Vagina (tissue), 2 donors: ENCODE data around the gene PORCN. TPM values are rescaled to one million over a fixed set of nuclear protein-coding genes. Genes with fewer than 3 reads are reported as not detected.

Experiments
- DNase-seq, 2 donors: peaks; one replicate each; pipeline ENCODE4 v3.0.0-alpha.2; 2017; ENCODE audit errors: extremely low spot score in 2 of 2
- H3K27ac ChIP-seq: fragments of 200-600 bp; sonication (generic); one replicate; pipeline ENCODE4 v1.5.1; 2019
- H3K27me3 ChIP-seq: fragments of 200-600 bp; sonication (generic); one replicate; pipeline ENCODE4 v1.5.1; 2019
- H3K36me3 ChIP-seq, 2 donors: fragments of 200-600 bp; sonication (generic); one replicate each; pipeline ENCODE4 v1.5.1; 2017 to 2019
- H3K4me1 ChIP-seq: fragments of 200-600 bp; sonication (generic); one replicate; pipeline ENCODE4 v1.5.1; 2019
- H3K4me3 ChIP-seq, 2 donors: fragments of 200-600 bp; sonication (generic); 1 replicate in 1 of 2; 2 replicates in 1 of 2; pipeline ENCODE4 v1.5.1; 2016 to 2019
- H3K9me3 ChIP-seq: fragments of 200-600 bp; sonication (generic); one replicate; pipeline ENCODE4 v1.5.1; 2019
- CTCF ChIP-seq, 3 experiments: fragments of 450-650 bp in 2 of 3; fragments of 200-600 bp in 1 of 3; sonication (generic) in 1 of 3; IDR thresholded peaks; one replicate each; pipeline ENCODE4 v1.5.1; 2017 to 2019; ENCODE audit warnings: antibody characterized with exemption in 3 of 3, mild to moderate bottlenecking in 2 of 3, moderate library complexity in 2 of 3
- POLR2A ChIP-seq, 2 donors: fragments of 450-650 bp; IDR thresholded peaks; one replicate each; pipeline ENCODE4 v1.6.1; 2017; ENCODE audit warnings: antibody characterized with exemption in 2 of 2, mild to moderate bottlenecking in 2 of 2, moderate library complexity in 2 of 2
- POLR2AphosphoS5 ChIP-seq, 2 donors: sonication (generic); formaldehyde crosslinking; IDR thresholded peaks; one replicate each; pipeline ENCODE4 v1.9.0; 2017; ENCODE audit warnings: antibody characterized with exemption in 2 of 2, mild to moderate bottlenecking in 2 of 2, low read depth in 1 of 2; ENCODE audit not compliant: insufficient read depth in 1 of 2
- intact Hi-C: fragments of 100-400 bp; cut with DNase I; formaldehyde crosslinking; loops from one replicate; pipeline ENCODE4 v1.15.1; 2023
- total RNA-seq: library from RNA; depleted of rRNA; stranded (reverse); fragments of >200 nt; gene quantifications from one replicate; pipeline ENCODE4 v1.2.3, GENCODE V29; 2016

PORCN gene
- total RNA-seq, 1 donor from 2014 or later = 15.7 TPM

DNA sequence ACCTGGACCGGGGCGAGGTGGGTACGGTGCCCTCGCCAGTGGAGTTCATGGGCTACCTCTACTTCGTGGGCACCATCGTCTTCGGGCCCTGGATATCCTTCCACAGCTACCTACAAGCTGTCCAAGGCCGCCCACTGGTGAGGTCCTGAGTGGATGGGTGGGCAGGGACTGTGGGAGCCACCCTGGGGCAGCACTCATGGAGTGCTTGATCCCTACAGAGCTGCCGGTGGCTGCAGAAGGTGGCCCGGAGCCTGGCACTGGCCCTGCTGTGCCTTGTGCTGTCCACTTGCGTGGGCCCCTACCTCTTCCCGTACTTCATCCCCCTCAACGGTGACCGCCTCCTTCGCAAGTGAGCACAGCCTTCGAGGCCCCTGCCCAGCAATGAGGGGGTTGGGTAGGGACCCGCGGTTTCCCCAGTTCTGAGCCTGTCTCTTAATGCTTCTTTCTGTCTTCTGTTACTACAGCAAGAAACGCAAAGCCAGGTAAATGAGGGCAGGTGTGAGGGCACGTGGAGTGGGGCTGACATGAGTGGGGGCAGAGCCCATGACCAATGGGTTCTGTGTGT is 3.7 kb downstream of the PORCN start:
- intact Hi-C loops = no loop called here
- DNase-seq = no peak
- no peak overlapping the region for H3K27ac ChIP-seq
- no peaks in the 10 kb centered on the region for H3K36me3 ChIP-seq
- TF ChIP-seq POLR2AphosphoS5 (IDR thresholded peaks at IDR 0.05; ENCODE audit: insufficient read depth in 1 of 2, low read depth in 1 of 2) = no peak
- no peak for TF ChIP-seq CTCF (IDR thresholded peaks at IDR 0.05)
- no peak for TF ChIP-seq POLR2A (IDR thresholded peaks at IDR 0.05)
- peaks cover 6% of the 10 kb centered on the region for H3K4me1 ChIP-seq
- no peaks in the 10 kb centered on the region for H3K27me3 ChIP-seq
- H3K9me3 ChIP-seq = no peaks in the 10 kb centered on the region
- H3K4me3 ChIP-seq = no peak overlapping the region

GRCh38 chrX:48513670-48514069 is 4.9 kb downstream of the PORCN start:
- intact Hi-C loops = no loop called here
- H3K4me1 ChIP-seq = no peaks in the 10 kb centered on the region
- H3K36me3 ChIP-seq = no peaks in the 10 kb centered on the region
- no peak overlapping the region for H3K27ac ChIP-seq
- H3K4me3 ChIP-seq = no peak overlapping the region
- DNase-seq = no peak
- TF ChIP-seq CTCF (IDR thresholded peaks at IDR 0.05) = no peak
- no peak for TF ChIP-seq POLR2A (IDR thresholded peaks at IDR 0.05)
- no peak for TF ChIP-seq POLR2AphosphoS5 (IDR thresholded peaks at IDR 0.05; ENCODE audit: insufficient read depth in 1 of 2, low read depth in 1 of 2)
- H3K27me3 ChIP-seq = no peaks in the 10 kb centered on the region
- no peaks in the 10 kb centered on the region for H3K9me3 ChIP-seq

- intact Hi-C loops = no loop called here
- TF ChIP-seq POLR2A (IDR thresholded peaks at IDR 0.05) = no peak
- TF ChIP-seq POLR2AphosphoS5 (IDR thresholded peaks at IDR 0.05; ENCODE audit: insufficient read depth in 1 of 2, low read depth in 1 of 2) = no peak
- no peak for TF ChIP-seq CTCF (IDR thresholded peaks at IDR 0.05)
- H3K27ac ChIP-seq = no peak overlapping the region
- DNase-seq = no peak
- H3K4me3 ChIP-seq = no peak overlapping the region
- H3K27me3 ChIP-seq = no peaks in the 10 kb centered on the region
- no peaks in the 10 kb centered on the region for H3K4me1 ChIP-seq
- H3K9me3 ChIP-seq = no peaks in the 10 kb centered on the region
- H3K36me3 ChIP-seq = no peaks in the 10 kb centered on the region
Observed at GRCh38 chrX:48514126-48514806, 5.5 kb downstream of the PORCN start.

DNA sequence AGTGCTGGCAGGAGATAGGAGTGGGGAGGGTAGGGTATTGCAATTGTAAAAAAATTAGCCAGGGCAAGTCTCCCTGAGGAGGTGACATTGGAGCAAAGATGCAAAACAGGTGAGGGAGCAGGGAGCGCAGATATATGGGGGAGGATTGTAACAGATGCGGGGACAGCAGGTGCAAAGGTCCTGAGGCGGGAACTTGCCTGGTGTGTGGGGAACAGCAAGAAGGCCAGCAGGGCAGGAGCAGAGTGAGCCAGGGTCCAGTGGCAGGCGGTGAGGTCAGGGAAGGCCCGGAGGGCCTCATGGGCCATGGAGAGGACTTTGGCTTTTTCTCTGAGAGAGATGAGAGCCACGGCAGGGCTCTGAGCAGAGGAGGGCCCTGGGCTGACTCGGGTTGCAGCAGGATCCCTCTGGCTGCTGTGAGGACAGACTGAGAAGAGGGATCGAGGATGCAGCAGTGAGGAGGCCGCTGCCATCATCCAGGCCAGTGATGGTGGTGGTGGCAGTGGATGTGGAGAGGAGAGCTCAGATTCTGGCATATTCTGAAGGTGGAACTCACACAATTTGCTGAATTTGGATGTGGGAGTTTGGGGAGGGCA is 6.2 kb downstream of the PORCN start:
- intact Hi-C loops = no loop called here
- no peak for DNase-seq
- H3K4me3 ChIP-seq = no peak overlapping the region

More for the DNA sequence above, 6.2 kb downstream of the PORCN start:
- H3K27ac ChIP-seq = no peak overlapping the region
- H3K4me1 ChIP-seq = no peaks in the 10 kb centered on the region
- no peaks in the 10 kb centered on the region for H3K27me3 ChIP-seq
- H3K36me3 ChIP-seq = no peaks in the 10 kb centered on the region
- H3K9me3 ChIP-seq = no peaks in the 10 kb centered on the region
- no peak for TF ChIP-seq CTCF (IDR thresholded peaks at IDR 0.05)
- no peak for TF ChIP-seq POLR2AphosphoS5 (IDR thresholded peaks at IDR 0.05; ENCODE audit: insufficient read depth in 1 of 2, low read depth in 1 of 2)
- TF ChIP-seq POLR2A (IDR thresholded peaks at IDR 0.05) = no peak
